HCEC 1CT (cell line): ENCODE results near the gene AMPH.
"Not testable (repeated sequence)": the region's sequence is repeated elsewhere in the genome, so short reads cannot be mapped to it uniquely, and the experiment has no call there.

ENCODE experiments used
- DNase-seq: peaks from one replicate; pipeline ENCODE4 v3.0.0-alpha.2; 2017

Gene AMPH

DNA sequence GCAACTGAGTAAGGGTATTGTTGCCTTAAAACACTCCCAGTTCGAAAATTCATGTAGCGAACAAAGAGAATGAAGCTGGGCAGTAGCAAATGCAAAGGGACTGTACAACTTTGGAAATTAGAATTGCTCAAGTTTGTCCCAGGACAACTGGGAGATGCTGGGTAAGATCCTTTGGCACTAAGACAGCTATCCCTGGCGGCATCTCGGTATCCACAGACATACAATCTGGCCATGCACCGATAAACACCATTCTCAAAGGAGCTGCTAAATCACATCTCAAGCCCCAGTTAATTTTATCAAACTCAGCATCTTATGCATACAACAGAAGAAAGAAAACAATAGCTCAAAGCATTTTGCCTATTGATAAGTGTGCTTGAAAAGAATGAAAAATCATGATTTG lies 177.3 kb downstream of the AMPH start:
- no peak for DNase-seq

DNA sequence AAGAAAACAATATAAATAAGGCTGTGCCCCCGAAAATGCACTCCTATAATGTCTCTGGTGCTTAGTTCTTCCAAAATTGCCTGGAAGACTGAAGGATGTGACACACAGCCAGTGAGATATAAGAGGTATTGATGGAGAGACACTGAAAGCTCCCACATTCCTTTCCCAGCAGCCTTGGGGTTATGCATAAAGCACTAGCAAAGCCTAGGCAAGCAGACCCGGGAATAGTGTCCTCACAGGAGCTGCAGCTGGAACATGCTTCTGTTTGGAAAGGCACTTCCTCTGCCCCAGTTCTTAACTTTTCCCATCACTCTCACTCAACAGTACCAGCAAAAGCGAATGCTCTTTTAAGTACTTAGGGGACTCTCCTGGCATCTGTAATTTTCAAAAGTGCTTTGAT lies 178.0 kb downstream of the AMPH start:
- DNase-seq: no peak

DNA sequence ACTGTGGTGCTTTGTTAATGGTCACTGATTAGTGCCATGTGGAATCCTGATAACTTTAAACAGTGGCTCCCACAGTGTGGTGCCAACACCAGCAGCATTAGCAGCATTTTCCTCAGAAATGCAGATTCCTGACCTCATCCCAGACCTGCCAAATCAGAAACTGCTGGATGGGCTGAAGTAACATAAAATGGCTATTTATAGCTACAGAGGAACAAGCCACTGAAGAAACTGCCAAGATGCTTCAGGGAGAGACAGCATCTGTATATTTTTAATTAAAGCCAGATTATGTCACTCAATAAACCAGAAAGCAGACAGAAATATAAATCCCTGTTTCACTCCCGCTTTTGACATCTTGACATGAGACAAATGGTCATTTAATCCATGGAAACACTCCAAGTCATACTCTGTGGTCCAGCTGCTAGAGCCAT lies 178.5 kb downstream of the AMPH start:
- no peak for DNase-seq

DNA sequence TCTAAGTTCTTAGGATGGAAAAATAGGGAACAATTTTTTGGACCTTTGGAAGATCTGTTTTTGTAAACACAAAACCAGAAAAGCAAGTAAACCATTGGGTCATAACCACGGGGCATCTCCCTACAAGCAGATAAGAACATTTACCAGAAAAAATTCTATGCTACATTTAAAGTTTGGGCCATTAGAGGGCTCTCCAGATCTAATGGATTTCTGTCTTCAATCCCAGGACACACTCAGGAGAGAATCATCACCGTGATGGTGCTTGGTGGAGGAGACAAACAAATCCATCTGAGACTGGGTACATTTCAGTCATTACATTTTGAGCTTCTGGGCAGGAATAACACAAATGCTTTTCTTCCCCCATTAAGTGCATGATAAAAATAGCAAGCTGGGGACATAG lies 179.3 kb downstream of the AMPH start:
- DNase-seq: peak; percentile 6

DNA sequence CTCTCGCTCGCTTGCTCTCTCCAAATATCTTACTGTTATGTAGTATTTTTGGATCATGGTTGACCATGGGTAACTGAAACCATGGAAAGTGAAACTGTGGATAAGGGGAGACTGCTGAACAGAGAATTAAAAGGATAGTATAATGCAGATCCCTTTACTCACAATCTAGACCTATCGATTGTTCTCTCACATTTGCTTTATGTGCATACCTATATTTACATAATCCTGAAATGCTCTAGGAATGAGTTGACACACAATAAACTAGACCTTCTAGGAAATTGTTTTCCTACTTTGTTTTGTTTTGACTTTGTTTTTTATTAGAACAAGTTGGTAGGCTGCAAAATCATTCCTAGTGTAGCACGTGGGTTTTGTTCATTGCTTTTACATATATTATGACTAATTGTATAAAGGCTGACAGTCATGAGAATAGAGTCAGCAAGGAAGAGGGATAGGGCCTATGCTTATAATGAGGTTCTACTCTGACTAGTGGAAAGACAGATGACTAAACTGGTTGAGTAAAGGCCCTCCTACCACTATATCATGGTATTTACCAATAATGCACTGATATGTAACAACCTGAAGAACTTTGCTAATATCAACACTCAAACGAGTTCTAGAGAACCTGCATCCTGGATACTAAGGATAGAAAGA lies 182.5 kb downstream of the AMPH start:
- DNase-seq: no peak

DNA sequence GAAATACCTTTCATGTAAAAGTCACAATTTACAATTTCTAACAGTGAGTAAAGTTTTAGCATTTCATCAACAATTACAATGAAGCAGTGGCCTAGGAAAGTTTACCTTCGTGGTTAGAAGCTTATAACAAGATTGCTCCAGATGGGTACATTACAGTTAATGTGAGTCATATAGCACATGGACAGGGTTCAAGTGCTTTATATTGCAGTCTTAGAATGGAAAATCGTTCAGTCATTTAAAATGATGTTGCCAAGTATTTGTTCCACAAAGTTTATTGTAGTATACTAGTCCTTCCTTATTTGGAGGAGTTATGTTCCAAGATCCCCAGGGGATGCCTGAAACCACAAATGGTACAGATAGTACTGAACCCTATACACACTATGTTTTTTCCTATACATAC lies 183.1 kb downstream of the AMPH start:
- no peak for DNase-seq

DNA sequence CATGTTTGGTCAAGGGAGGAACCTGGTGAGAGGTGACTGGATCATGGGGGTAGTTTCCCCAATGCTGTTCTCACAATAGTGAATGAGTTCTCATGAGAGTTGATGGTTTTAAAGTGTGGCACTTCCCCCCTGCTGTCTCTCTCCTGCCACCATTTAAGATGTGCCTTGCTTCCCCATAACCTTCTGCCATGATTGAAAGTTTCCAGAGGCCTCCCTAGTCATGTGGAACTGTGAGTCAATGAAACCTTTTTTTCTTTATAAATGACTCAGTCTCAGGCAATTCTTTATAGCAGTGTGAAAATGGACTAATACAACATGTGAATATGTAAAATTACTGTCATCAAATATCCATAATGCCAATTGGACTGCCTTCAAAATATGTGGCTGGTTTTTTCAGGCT lies 192.2 kb downstream of the AMPH start:
- no peak for DNase-seq

DNA sequence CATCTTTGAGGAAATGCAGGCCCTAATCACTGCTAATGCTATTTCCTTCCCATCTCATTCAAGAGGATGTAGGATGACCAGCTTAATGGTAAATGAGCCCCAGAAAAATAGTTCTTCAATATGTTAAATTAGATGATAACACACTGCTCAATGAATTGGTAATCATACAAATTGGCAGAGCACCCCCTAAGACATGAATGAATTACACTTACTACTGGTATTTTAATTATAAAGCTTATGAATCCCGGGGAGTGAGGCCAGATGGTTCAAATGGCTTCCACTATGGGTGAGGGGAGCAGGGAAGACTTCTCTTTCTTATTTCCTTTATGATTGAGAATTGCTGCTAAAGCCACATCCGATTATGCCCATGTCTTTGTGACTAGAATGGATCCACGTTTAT lies 198.5 kb downstream of the AMPH start:
- no peak for DNase-seq

DNA sequence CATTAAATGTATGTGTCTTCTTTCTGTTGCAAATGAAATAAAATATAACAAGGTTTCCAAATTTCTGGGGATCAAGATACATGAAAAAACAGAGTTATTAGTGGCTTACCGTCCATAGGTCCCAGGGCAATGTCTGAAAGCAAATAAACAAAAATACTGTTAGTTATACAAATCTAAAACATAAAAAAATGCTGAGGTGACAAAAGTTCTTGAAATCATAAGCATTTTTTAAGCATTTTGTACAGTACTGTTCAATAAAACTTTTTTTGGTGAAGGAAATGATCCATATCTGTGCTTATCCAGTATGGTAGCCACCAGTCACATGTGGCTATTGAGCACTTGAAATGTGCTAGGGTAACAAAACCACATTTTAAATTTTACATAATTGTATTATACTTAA lies 199.1 kb downstream of the AMPH start:
- DNase-seq: no peak

DNA sequence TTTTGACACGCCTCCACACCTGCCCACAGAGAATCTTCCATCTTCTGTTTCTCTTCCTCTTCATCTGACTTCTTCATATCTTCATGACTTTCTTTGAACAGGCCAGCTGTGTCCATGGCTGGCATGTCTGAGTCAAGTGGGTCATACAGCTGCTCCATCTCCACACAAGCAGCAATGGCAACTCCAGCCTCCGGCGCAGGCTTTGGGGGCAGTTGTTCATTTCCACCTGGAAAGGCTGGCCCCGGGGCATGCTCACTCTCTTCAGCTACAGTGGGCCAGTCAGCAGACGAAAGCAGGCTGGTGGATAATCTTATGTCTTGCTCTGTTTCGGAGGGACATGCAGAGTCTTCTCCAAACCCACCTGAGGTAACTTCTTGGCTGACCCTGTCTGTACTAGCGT lies 202.1 kb downstream of the AMPH start:
- no peak for DNase-seq

DNA sequence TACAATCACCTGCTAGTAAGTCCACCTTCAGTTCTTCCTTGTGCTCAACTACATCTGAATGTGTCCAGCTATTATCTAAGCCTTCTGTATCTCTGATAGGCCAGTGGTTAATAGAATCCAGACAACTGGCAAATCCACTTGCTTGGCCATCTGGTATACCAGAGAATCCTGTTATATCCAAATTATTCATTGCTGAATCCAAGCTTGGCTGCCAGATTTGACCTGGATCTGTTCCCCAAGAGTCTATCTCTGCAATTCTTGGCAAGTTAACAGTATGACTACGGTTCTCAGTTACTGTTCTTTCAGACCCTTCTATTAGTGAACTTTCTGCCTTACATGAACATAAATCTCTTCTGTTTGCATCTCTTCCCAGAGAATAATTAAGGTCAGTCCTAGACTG lies 203.1 kb downstream of the AMPH start:
- no peak for DNase-seq

DNA sequence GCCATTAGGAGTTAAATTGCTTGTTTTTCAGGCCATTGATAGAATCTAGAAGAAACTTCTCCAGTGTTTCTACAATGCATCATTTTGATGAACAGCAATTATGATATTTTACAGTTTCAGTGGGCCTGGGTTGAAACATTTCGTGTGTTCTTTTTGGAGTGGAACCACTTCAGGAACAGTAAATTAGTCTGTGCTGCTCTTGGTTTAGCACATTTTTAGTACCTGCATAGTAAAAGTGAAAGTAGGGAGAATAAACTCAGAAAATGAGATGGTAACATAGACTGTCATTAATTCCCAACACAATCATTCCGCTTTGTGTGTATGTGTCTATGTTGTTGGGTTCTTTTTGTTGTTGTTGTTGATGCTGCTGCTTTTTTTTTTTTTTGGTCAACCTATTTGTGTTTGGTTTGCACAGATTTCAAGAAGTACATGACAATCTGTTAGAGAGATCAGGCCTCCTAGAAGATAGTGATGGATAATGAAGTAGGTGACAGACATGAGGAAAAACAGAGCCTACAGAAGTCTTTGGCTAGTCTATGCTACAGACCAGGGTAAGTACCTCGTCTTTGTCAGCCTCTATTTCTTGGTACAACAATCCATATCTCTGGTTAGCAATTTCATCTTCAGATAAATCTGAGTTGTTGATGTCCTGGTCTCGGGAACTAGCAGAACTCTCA lies 203.8 kb downstream of the AMPH start:
- no peak for DNase-seq

DNA sequence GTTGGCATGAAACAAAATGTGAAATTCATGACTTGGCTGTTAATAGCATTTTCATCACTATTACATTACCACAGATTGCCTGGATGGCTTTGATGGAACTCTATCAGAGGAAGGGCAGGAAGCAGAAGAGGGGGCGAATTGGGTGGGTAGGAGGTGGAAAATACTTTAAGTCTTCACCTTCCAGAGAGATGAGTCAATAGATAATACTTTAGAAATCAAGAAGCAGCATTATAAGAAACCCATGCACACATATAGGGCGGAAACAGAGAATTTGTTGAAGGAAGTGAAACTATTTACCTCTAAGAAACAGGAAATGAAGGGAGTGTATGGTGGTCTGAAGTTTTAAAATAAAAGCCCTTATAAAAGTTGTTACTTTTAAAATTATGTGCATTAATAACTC lies 205.7 kb downstream of the AMPH start:
- no peak for DNase-seq

DNA sequence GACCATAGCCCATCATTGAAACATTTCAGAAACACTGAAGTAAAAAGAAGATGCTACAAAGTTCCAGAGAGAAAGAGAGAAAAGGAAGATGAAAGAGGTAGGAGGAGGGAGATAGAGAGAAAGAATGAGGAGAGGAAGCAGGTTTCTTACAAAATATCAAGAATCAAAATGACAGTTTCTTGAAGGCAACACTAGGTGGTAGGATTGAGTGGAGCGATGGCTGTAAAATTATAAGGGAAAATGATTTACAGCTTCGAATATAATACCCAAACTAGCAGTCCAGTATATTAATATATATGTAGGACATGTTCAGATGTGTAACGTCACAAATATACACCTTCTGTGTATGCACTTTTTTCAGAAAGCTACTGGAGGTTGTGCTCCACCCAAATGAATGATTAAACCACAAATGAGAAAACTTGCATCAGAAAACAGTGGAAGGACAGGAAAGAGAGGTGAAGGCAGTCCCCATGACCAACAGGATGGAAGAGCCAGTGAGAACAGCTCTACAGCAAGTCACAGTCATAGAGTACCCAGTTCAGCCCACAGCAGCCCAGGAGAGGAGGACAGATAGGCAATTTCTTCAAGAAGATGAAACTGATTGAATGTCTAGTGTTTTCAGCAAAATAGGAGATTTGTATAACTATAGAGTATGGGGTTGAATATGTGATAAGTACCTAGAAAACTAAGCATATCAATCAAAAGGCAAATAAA lies 206.3 kb downstream of the AMPH start:
- no peak for DNase-seq

DNA sequence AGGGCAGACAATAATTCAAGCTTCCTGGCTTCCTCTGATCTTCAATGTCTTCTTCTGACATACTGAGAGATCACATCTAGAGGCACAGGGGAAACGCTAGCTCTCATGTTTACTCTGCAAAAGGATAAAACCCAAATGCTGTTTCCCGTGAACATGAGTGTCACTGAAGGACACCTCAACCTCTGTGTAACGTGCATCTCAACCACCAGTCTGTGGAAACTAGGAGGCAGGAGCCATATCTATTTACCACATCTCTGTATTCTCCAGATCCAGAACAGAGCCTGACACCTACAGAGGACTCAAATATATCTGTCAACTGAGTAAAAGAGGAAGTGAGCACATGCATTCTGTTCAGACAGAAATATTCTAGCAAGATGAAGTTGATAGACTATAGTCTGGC lies 217.4 kb downstream of the AMPH start:
- no peak for DNase-seq

DNA sequence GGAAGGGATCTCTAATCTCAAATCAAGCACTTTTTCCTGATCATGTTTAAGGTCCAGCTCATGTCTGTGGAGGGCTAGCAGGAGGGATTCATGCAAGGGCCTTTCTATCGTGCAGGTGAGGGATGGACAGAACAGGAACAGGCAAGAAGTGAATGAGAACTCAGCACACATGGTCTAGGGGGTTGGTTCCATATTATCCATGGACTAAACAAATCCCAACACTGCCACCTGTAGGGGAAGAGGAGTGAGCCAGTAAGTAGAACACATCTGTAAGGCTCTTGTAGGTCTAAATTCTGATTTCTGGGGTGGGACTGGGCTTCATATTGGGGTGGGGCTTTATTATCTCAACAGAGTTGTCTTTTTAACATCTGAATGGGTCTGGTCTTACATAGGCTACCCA lies 219.8 kb downstream of the AMPH start:
- DNase-seq: no peak

DNA sequence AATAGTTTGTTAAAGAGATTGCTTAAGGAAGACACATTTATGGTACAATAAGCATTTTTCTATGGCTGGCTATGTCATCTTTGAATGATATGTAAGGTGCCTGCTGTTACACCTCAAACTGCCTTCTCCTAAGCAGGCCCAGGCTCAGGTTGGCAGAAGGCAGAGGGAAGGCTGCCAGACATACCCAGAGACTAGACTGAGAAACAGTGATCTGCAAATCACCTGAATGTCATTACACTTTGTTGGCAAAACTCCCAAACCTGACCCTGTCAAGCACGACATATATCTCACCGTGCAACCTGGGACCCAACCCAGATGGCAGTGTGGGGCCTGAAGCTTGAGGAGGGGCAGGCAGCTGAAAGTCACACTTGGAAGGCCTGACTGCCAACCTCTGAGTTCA lies 221.1 kb downstream of the AMPH start:
- no peak for DNase-seq

DNA sequence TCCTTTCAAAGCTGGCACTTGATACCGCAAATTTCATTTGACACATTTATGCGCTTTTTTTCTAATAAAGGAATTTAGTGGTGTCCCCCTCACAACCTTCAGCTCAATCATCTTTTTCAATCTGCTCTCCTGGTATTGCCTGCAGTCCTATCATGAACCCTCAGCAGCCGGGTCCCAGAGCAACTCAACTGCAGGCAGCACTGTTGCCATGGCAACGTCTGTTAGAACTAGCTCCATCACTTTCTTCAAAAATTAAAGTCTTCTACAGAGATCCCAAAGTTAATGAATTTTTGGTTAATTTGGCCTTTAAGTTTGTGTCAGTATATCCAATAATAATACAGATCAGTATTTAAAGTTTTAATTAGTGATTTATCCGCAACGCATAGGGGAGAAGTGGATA lies 221.6 kb downstream of the AMPH start:
- no peak for DNase-seq

DNA sequence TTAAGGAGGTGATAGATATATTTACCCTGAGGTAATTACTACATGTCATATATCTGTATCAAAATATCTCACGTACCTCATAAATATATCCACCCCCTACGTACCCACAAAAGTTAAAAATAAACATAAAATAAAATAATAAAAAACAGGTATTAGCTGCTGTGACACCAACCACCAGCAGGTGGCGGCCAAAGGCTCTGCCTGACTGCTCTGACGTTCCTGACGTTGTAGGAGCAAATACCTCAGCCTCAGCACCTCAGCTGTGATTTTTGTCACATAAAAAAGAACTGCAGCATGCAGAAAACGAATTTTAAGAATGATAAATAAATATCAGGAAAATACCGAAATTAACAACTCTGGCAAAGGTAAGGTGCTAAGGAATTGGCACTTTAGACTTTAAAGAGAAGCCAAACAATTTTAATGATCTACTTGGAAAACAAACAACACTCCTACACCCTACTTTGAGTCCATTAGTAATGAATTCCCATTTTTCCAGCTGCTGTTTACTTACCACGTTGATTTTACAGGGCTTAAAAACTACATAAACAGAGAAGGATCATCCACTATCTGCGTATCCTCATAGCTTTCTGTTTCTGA lies 232.3 kb downstream of the AMPH start:
- peak; percentile 35 for DNase-seq

DNA sequence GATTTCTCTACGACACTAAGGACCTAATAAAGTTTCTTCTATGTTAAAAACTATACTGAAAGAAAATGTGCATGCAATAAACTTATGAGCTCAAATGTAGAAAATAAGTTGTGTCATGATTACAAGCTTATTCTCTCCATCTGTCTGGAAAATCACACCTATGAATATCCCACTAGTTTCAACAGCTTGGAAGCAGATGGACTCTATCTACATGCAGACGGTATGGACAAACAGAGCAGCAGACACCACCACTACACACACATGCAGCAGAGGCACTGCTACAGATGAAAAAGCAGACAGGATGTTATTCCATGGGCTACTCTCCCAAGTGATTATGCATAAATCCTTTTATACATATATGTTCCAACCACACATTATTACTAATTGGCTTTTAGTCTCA lies 234.3 kb downstream of the AMPH start:
- DNase-seq: no peak

DNA sequence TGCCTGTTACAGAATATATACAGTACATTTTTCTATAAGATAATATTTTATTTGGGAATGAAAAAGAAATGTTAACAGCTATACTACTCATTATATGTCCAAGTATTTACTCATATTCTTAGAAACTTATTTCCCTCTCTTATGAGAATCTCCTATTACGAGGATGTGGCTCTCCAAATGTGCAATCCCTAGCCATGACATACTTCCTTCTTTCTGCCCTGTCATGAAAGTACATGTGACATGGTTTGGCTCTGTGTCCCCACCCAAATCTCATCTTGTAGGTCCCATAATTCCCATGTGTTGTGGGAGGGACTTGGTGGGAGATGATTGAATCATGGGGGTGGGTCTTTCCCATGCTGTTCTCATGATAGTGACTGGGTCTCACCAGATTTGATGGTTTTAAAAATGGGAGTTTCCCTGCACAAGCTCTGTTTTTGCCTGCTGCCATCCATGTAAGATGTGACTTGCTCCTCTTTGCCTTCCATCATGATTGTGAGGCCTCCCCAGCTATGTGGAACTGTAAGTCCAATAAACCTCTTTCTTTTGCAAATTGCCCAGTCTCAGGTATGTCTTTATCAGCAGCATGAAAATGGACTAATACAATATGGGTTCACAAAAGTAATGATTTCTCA lies 235.1 kb downstream of the AMPH start:
- not testable (repeated sequence) for DNase-seq

DNA sequence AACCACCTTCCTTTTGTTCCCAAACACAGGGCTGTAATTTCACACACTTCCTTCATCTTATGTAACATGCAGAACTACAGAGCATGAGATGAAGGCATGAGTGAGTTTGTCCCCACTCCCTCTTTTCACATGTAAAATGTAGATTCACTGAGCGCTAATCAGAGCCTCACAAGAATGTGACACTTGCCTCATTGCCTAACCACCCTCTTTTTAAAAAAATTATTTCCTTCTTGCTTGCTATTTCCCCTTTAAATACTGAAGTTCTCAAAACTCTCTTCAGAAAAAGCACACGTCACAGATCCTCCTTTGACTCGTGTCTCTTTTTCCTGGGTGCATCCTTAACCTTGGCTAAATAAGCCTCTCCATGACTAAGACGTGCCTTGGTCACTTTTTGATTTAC lies 236.5 kb downstream of the AMPH start:
- DNase-seq: no peak

DNA sequence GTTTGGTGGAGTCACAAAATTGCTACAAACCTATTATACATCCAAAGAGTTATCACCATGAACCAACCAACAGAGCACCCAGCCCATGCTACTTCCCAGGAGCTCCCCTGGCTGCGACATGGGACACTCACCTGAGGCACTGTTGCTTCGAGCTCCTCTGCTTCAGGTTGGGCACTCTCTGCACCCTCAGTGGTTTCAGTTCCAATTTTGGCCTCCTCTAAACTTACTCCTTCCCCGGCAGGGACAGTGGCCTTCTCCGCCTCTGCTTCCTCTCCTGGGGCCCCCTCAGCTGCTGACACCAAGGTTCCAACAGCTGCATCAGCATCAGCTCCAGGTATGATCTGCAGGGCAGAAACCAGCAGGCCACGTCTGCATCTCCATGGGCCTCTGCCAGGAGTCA lies 237.3 kb downstream of the AMPH start:
- no peak for DNase-seq

DNA sequence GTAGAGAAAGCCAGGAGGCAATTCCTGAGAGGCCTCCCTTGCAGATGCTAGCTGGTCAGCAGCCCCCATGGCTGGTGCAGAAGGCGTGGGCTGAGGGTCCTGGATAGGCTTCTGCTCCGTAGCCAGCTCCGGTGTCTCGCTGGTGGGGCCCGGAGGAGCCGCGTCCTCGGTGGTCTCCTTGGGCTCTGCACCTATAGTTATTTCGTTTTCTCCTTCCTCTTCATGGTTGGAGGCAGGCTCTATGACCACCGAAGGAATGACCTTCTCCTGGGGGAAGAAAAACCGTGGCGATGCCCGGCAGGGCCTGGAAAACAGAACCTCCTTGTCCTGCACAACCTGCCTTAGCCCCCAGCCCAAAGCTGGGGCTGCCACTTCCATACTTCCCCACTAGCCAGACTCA lies 239.4 kb downstream of the AMPH start:
- no peak for DNase-seq
